GM21737 (cell line): ENCODE data around the gene ANKRD1.
"Not testable (repeated sequence)": the region's sequence is repeated elsewhere in the genome, so short reads cannot be mapped to it uniquely, and the experiment has no call there.

Source experiments
- ATAC-seq: cut with Tn5 transposase; IDR thresholded peaks from one replicate; pipeline ENCODE4 v1.9.1; 2021; ENCODE audit warnings: mild to moderate bottlenecking, moderate library complexity; ENCODE audit not compliant: unreplicated experiment

The ANKRD1 gene

GRCh38 chr10:90920986-90921666 lies at the start of gene ANKRD1:
TSS of gene ANKRD1 (minus strand) at chr10:90921087. CDS start at chr10:90921027, 60 bp downstream.
- no peak for ATAC-seq

DNA sequence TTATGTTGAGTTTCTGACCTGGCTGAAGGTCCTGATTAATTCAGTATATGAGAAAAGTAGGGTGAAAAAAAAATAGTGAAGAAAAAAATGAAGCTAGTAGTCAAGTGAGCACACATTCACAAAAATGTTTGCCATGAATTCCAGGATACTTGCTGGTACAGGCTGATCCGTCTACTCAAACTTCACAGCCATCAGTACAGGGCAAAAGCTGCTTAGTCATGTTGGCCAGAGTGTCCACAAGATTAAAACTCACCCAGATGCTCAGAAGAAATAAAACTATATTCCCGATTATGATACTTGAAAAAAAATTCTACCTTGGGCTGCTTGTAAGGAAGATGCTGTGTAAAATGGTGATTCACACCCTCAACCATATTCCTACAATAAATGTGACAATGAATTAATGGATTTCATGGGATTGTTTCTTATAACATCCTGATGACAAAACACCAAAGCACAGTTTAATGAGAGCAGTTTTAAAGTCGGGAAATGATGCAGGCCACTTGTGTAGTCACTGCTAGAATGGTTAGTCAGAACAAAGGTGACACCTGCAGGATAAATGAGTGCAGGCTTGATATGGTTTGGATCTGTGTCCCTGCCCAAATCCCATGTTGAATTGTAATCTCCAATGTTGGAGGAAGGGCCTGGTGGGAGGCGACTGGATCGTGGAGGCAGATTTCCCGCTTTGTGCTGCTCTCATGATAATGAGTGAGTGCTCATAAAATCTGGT lies 49.2 kb upstream of the ANKRD1 start:
- no peak for ATAC-seq

- no peak for ATAC-seq
These were observed 48.2 kb upstream of the ANKRD1 start for GRCh38 chr10:90969121-90969534.

DNA sequence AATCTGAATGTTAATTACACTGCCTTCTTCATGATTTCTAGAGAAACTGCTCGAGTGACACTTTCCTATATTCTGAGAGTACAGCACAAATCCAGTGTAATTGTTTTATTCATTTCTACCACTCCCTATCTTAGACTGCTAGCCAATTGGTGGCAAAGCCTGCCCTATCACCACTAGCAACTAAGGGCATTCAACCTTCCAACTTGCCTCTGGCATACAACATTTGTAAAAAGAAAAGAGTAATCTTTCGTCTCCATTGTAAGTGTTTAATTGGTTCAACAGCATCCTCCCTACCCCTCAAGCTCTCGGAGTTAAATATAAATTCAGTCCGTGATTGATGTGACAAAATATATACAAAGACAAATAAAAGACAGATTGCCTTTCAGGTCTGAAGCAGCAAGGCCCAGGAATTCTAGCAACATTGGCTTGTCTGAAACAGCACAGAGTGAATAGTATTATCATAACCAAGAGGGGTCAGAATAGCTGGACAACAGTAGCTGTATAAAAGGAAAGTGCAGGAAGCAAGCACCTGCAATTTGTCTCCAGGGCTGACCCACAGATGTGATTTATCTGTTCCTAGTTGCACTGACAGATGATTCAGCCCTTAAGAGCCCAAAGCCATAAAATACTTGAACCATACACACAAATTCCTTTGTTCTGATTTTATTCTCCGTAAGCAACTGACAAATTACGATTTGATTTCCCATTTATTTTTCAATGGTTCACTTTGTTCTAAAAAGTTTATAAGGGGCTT lies 47.6 kb upstream of the ANKRD1 start:
- ATAC-seq, result no peak

DNA sequence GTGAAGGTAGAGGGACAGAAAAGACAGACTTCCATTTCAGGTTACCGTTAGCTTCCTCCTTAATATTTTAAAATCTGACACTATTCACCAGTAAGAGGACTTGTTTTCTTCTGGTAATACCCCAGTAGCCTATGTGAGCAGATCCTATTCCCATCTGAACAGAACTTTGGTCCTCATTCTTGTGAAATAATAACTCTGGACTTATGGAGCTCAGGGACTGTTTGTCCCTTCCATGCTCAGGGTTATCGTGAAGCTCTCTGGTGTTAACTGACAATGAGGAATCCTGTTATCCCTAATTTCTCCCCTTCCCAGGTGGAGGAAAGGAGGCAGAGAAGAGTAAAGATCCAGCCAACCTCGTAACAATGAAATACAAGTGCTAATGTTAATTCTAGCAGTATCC lies 47.0 kb upstream of the ANKRD1 start:
- ATAC-seq, result no peak

DNA sequence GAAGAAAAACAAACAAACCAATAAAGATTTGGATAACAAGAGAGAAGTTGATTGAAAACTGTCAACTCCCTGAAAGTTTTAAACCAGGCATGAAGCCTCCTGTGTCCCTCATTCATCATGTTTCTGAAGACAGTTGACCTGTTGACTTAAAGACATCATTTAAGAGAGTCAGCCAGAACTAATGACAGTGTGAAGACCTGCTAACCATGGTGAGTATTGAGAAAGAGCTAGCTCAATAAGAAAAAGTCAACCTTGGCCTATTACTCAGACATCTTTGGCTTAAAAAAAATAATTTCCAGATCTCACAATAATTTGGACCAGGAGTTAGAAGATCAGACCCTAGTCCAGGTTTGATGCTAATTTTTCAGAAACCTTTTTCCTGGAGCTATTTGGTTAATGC lies 45.3 kb upstream of the ANKRD1 start:
- ATAC-seq, result no peak

GRCh38 chr10:90965720-90966119 lies 44.8 kb upstream of the ANKRD1 start:
- no peak for ATAC-seq

DNA sequence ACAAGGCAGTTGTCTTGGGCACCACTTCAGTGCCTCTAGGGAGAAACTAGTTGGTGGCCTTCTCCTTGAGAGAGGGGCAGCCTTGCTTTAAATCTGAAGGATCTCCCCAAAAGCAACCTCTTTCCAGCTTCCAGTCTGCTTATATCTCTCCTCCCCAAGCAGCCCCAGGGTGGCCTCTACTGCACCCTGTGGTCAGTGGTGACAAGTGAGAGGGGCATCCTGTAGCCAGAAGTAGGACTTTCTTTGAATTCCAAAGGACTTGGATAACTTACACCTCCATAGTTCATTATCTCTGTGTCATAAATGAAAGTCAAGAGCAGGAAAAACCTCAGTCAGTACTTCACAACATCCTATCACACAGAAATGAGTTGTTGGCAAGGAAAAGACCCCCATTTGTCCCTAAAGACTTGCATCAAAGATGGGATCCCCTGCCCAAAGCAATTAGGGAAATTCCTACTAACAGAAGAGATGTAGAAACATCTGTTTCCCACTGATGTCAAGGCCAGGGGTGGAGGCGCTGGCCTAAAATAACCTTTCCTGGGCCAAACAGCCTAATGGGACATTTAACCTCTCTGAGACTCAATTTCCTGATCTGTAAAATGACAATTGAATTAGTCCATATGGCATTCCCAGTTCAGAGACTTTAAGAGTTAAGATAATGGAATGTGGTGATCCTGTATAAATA lies 44.0 kb upstream of the ANKRD1 start:
- no peak for ATAC-seq

- no peak for ATAC-seq
These were observed 42.4 kb upstream of the ANKRD1 start for GRCh38 chr10:90963331-90963730.

GRCh38 chr10:90960355-90960814 lies 39.5 kb upstream of the ANKRD1 start:
- no peak for ATAC-seq

DNA sequence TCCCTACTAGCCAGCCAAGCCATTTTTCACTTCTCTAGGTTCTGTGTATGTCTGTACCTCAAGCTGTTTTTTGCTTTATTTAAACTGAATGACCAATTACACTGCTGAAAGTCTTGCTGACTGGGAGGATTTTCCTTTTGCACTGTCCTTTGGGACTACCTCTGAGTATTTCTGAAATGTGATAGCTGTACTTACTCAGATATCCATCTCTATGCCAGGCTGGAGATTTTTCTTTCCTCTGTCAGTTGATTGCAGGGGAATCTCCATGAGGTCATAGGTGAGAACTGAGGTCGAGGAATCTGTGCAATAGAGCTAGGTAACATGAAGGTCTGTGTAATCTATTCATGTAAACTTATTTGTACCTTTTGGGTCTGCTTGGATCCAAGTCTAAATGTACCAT lies 38.9 kb upstream of the ANKRD1 start:
- no peak for ATAC-seq

GRCh38 chr10:90958781-90959180 lies 37.9 kb upstream of the ANKRD1 start:
- ATAC-seq, result no peak

DNA sequence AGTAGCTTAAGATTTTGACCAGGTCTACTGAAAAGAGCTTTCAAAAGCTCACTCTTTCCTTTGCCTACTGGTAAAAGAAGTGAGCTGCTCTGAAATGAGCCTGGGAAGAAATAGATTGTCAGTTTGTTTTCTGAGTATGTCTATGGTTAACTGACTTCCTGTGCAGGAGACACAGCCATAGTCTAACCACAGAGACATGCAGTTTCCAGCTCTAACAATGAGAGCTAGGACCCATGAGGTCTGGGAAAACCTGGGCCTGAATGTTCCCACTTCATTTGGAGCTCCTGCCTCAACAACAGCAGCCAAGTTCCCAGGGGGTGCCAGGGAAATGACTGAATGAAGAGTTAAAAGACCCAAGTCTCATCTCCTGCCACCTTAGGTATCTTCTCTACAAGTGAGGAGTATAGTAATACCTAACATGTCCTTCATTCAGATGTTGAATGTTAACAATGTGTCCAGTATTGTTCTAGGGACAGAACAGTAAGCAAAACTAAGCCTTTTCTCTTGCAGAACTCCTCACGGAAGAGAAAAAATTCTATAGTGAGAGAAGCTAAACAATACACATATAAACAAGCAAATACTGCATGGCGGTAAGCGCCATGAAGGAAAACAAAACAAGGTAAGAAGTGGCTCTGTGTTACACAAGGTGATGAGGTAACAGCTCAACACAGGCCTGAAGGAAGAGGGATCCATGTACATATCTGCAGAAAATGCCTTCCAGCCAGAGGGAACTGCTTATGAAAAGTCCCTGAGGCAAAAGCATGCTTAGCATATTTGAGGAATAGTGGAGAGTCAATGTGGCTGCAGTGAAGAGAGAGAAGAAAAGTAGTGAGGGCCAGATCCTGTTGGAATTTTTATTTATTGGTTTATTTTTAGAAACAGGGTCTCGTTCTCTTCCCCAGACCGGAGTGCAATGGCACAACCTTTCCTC lies 26.4 kb upstream of the ANKRD1 start:
- no peak for ATAC-seq

DNA sequence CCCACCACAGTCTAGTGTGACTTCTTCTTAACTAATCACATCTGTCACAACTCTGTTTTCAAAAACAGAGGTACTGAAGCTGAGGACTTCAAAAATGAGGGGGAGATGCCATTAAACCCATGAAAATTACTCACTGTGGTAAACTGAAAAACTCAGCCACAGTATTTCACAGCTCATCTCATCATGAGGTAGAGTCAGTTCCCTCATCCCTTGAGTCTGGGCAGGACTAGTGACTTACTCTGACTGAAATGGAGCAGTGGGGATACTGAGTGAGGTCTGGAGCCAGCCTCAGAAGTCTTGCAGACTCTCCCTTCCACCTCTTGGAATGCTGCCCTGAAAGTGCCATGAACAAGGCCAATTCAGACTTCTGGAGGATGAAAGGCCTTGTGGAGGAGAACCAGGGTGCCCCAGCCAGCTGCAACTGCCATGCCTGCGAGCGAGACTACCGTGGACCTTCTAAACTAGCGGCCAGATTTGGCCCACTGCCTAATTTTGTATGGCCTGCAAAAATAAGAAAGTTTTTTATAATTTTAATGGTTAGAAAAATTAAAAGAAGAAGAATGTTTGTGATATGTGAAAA lies 24.7 kb upstream of the ANKRD1 start:
- ATAC-seq, result no peak

DNA sequence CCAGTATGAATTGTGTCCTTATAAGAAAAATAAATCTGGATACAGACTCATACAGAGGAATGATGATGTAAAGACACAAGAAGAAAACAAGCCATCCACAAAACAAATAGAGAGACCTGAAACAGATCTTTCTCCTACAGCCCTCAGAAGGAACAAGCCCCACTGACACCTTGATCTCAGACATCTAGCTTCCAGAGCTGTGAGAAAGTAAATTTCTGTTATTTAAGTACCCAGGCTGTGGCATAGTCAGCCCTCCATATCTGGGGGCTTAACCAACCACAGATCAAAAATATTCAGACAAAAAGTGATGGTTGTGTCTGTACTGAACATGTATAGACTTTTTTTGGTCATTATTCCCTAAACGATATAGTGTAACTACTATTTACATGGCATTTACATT lies 23.9 kb upstream of the ANKRD1 start:
- no peak for ATAC-seq

GRCh38 chr10:90942980-90943379 lies 22.1 kb upstream of the ANKRD1 start:
- not testable (repeated sequence) for ATAC-seq

GRCh38 chr10:90939648-90940047 lies 18.8 kb upstream of the ANKRD1 start:
- ATAC-seq, result no peak

- no peak for ATAC-seq
These were observed 18.2 kb upstream of the ANKRD1 start for GRCh38 chr10:90939116-90939515.

- ATAC-seq, result no peak
These were observed 16.9 kb upstream of the ANKRD1 start for GRCh38 chr10:90937645-90938258.
